Measurements from ENCODE around the gene PXMP4. TPM values are rescaled to one million over a fixed set of nuclear protein-coding genes. Genes with fewer than 3 reads are reported as not detected.
A peak's percentile ranks its signal among the peaks of the same experiment; 100 is the strongest.
"Not testable (repeated sequence)": the region's sequence is repeated elsewhere in the genome, so short reads cannot be mapped to it uniquely, and the experiment has no call there.

The PXMP4 gene
- 10 to 100 TPM in 2 of 3 donors, 1 to 10 TPM in 1; 6.8 to 16.6 (median 14.1) TPM for polyA plus RNA-seq

GRCh38 chr20:33719989-33720709 is at the start of gene PXMP4:
Gene PXMP4, minus strand, starts transcription at chr20:33720310. Its CDS starts 103 bp downstream, at chr20:33720207.
- peak; percentile 91 to 93 (median 92) for DNase-seq
- H3K27ac Mint-ChIP-seq, result peak within 1 kb of the TSS; percentile 80 to 95 (median 92)
- peaks cover 0 to 2% (median 0%) of the 10 kb centered on the region in 6 donors for H3K9me3 Mint-ChIP-seq
- H3K27me3 Mint-ChIP-seq (ENCODE audit: low read depth in 3 of 3), result peaks cover 2 to 14% (median 2%) of the 10 kb centered on the region in 3 donors
- H3K36me3 Mint-ChIP-seq, result peaks cover 0 to 5% (median 3%) of the 10 kb centered on the region in 3 donors
- H3K4me3 Mint-ChIP-seq, result peak within 1 kb of the TSS; percentile 87 to 92 (median 88)
- H3K4me1 Mint-ChIP-seq, result peaks cover 26 to 41% of the 10 kb centered on the region in 2 donors

DNA sequence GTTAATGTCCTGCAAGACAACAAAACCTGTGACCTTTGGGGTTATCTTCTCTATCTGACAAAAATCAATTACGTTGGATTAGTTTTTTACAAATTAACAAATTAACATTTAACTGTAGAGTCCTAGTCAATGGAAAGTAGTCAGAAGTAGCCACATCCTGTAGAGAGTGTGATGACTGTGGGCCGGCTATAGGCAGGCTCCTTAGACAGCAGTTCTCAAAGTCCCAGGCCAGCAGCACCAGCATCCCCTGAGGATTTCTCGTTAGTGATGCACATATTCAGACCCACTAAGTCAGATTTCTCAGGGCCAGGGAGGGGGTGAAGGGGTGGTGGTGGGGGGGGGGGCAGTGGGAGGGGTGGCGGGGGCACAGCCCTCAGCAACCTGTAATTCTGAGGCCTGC is 48.9 kb upstream of the PXMP4 start:
- Mint-ChIP-seq H3K27me3 (ENCODE audit: low read depth in 3 of 3) (peaks cover 0 to 3% (median 0%) of the 10 kb centered on the region in 3 donors), H3K4me3 (no peak overlapping the region), H3K27ac (no peak overlapping the region), H3K4me1 (peaks cover 0 to 1% of the 10 kb centered on the region in 2 donors), H3K9me3 (no peaks in the 10 kb centered on the region), H3K36me3 (peaks cover 8 to 21% (median 18%) of the 10 kb centered on the region in 3 donors)
- no peak for DNase-seq

GRCh38 chr20:33767777-33768138 is 47.6 kb upstream of the PXMP4 start:
- peaks cover 8 to 24% (median 21%) of the 10 kb centered on the region in 3 donors for H3K36me3 Mint-ChIP-seq
- no peaks in the 10 kb centered on the region for H3K9me3 Mint-ChIP-seq
- no peak for DNase-seq
- no peak overlapping the region for H3K27ac Mint-ChIP-seq
- H3K27me3 Mint-ChIP-seq (ENCODE audit: low read depth in 3 of 3), result peaks cover 0 to 3% (median 0%) of the 10 kb centered on the region in 3 donors
- peaks cover 0 to 1% of the 10 kb centered on the region in 2 donors for H3K4me1 Mint-ChIP-seq
- no peak overlapping the region for H3K4me3 Mint-ChIP-seq

DNA sequence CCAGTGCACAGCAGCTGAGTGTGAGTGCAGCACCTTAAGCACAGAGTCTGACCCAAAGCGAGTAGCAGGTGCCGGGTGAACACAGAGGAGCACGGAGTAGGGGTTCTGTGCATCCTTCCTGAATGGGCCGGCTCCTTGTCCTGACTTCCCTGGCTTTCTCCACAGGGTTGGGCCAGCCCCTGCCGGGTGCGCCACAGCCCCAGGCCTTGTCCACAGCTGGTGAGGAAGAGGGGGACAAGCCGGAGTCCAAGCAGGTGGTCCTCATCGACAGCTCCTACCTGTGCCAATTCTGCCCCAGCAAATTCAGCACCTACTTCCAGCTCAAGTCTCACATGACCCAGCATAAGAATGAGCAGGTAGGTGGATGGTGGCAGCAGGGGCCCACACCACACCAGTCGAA is 46.6 kb upstream of the PXMP4 start:
- Mint-ChIP-seq H3K4me1 (peaks cover 0 to 1% of the 10 kb centered on the region in 2 donors), H3K4me3 (no peak overlapping the region), H3K9me3 (no peaks in the 10 kb centered on the region), H3K27me3 (ENCODE audit: low read depth in 3 of 3) (peaks cover 0 to 3% (median 0%) of the 10 kb centered on the region in 3 donors), H3K27ac (no peak overlapping the region), H3K36me3 (peaks cover 0 to 23% (median 20%) of the 10 kb centered on the region in 3 donors)
- no peak for DNase-seq

DNA sequence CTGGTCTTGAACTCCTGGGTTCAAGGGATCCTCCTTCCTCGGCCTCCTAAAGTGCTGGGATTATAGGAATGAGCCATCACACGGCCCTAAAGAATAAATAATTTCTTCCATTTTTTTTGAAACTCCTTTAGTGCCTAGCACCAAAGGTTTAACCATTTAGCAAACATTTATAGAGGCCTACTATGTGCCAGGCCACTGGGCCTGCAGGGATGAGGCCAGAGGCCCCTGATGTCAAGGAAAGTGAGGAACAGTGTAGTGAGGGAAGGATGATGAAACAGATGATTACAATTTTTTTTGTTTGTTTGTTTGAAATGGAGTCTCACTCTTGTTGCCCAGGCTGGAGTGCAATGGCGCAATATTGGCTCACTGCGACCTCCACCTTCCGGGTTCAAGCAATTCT is 45.5 kb upstream of the PXMP4 start:
- no peak for DNase-seq
- no peaks in the 10 kb centered on the region for H3K9me3 Mint-ChIP-seq
- H3K4me1 Mint-ChIP-seq, result peaks cover 0 to 1% of the 10 kb centered on the region in 2 donors
- no peak overlapping the region for H3K4me3 Mint-ChIP-seq
- H3K27ac Mint-ChIP-seq, result no peak overlapping the region
- H3K36me3 Mint-ChIP-seq, result peaks cover 0 to 24% (median 24%) of the 10 kb centered on the region in 3 donors
- H3K27me3 Mint-ChIP-seq (ENCODE audit: low read depth in 3 of 3), result peaks cover 0 to 3% (median 0%) of the 10 kb centered on the region in 3 donors

GRCh38 chr20:33765099-33765498 is 45.0 kb upstream of the PXMP4 start:
- H3K27me3 Mint-ChIP-seq (ENCODE audit: low read depth in 3 of 3), result peaks cover 0 to 3% (median 0%) of the 10 kb centered on the region in 3 donors
- no peak overlapping the region for H3K27ac Mint-ChIP-seq
- H3K36me3 Mint-ChIP-seq, result peaks cover 0 to 24% (median 24%) of the 10 kb centered on the region in 3 donors
- H3K4me3 Mint-ChIP-seq, result no peak overlapping the region
- H3K9me3 Mint-ChIP-seq, result no peaks in the 10 kb centered on the region
- H3K4me1 Mint-ChIP-seq, result peaks cover 0 to 1% of the 10 kb centered on the region in 2 donors
- no peak for DNase-seq

DNA sequence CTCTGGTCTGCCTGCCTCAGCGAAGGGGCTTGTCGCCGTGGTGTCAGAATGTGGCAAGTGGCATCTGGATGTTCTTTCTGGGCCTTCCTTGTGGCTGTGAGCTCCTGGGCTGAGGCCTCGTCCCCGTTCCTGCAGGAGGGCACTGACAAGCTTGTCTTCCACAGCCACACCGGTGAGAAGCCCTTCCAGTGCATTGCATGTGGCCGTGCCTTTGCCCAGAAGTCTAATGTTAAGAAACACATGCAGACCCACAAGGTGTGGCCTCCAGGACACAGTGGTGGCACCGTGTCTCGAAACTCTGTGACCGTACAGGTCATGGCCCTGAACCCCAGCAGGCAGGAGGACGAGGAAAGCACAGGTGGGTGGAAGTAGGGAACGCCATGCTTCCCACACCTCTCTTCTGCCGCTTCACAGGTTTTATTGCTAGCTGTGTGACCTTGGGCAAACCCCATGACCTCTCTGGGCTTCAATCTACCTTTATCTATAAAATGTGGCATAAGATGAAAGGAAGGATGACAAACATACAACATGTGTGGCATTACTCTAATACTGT is 41.7 kb upstream of the PXMP4 start:
- H3K27ac Mint-ChIP-seq, result peak overlapping the region in 1 of 6 donors; percentile 39

GRCh38 chr20:33757458-33757857 is 37.3 kb upstream of the PXMP4 start:
- DNase-seq, result no peak
- Mint-ChIP-seq H3K36me3 (peaks cover 21 to 42% (median 33%) of the 10 kb centered on the region in 3 donors), H3K27me3 (ENCODE audit: low read depth in 3 of 3) (no peaks in the 10 kb centered on the region), H3K9me3 (no peaks in the 10 kb centered on the region), H3K4me1 (no peaks in the 10 kb centered on the region), H3K4me3 (no peak overlapping the region), H3K27ac (no peak overlapping the region)

More for the DNA sequence above, 41.7 kb upstream of the PXMP4 start:
- Mint-ChIP-seq H3K9me3 (no peaks in the 10 kb centered on the region), H3K4me1 (no peaks in the 10 kb centered on the region), H3K4me3 (no peak overlapping the region), H3K27me3 (ENCODE audit: low read depth in 3 of 3) (peaks cover 0 to 1% (median 0%) of the 10 kb centered on the region in 3 donors), H3K36me3 (peaks cover 18 to 37% (median 29%) of the 10 kb centered on the region in 3 donors)
- DNase-seq, result no peak

GRCh38 chr20:33757046-33757445 is 36.9 kb upstream of the PXMP4 start:
- no peaks in the 10 kb centered on the region for H3K27me3 Mint-ChIP-seq (ENCODE audit: low read depth in 3 of 3)
- no peak for DNase-seq
- no peak overlapping the region for H3K27ac Mint-ChIP-seq
- no peaks in the 10 kb centered on the region for H3K4me1 Mint-ChIP-seq
- no peaks in the 10 kb centered on the region for H3K9me3 Mint-ChIP-seq
- no peak overlapping the region for H3K4me3 Mint-ChIP-seq
- peaks cover 24 to 44% (median 35%) of the 10 kb centered on the region in 3 donors for H3K36me3 Mint-ChIP-seq

GRCh38 chr20:33755936-33756490 is 35.9 kb upstream of the PXMP4 start:
- not testable (repeated sequence) for H3K4me3 Mint-ChIP-seq; DNase-seq; H3K27me3 Mint-ChIP-seq (ENCODE audit: low read depth in 3 of 3); H3K9me3 Mint-ChIP-seq; H3K27ac Mint-ChIP-seq; H3K4me1 Mint-ChIP-seq
- H3K36me3 Mint-ChIP-seq, result peaks cover 30 to 47% (median 40%) of the 10 kb centered on the region in 3 donors

GRCh38 chr20:33753763-33754162 is 33.7 kb upstream of the PXMP4 start:
- no peak overlapping the region for H3K27ac Mint-ChIP-seq
- no peak for DNase-seq
- H3K27me3 Mint-ChIP-seq (ENCODE audit: low read depth in 3 of 3), result no peaks in the 10 kb centered on the region
- H3K4me3 Mint-ChIP-seq, result no peak overlapping the region
- H3K4me1 Mint-ChIP-seq, result no peaks in the 10 kb centered on the region
- H3K9me3 Mint-ChIP-seq, result no peaks in the 10 kb centered on the region
- peaks cover 27 to 51% (median 32%) of the 10 kb centered on the region in 3 donors for H3K36me3 Mint-ChIP-seq

GRCh38 chr20:33753143-33753542 is 33.0 kb upstream of the PXMP4 start:
- no peak for DNase-seq
- Mint-ChIP-seq H3K36me3 (peaks cover 23 to 49% (median 32%) of the 10 kb centered on the region in 3 donors), H3K4me1 (no peaks in the 10 kb centered on the region), H3K27ac (no peak overlapping the region), H3K27me3 (ENCODE audit: low read depth in 3 of 3) (no peaks in the 10 kb centered on the region), H3K4me3 (no peak overlapping the region), H3K9me3 (no peaks in the 10 kb centered on the region)

- Mint-ChIP-seq H3K27ac (no peak overlapping the region), H3K4me3 (no peak overlapping the region), H3K27me3 (ENCODE audit: low read depth in 3 of 3) (no peaks in the 10 kb centered on the region), H3K36me3 (peaks cover 14 to 39% (median 26%) of the 10 kb centered on the region in 3 donors), H3K9me3 (no peaks in the 10 kb centered on the region), H3K4me1 (no peaks in the 10 kb centered on the region)
- no peak for DNase-seq
Measured at GRCh38 chr20:33751775-33752174, 31.7 kb upstream of the PXMP4 start.

Data from immature natural killer cell (primary cell).